Measurements from ENCODE around the gene LMO7. TPM values are rescaled to one million over a fixed set of nuclear protein-coding genes. Genes with fewer than 3 reads are reported as not detected.
"Not testable (repeated sequence)": the region's sequence is repeated elsewhere in the genome, so short reads cannot be mapped to it uniquely, and the experiment has no call there.

Gene LMO7
- total RNA-seq, 1 donor from 2014 or later: 6.8 TPM

DNA sequence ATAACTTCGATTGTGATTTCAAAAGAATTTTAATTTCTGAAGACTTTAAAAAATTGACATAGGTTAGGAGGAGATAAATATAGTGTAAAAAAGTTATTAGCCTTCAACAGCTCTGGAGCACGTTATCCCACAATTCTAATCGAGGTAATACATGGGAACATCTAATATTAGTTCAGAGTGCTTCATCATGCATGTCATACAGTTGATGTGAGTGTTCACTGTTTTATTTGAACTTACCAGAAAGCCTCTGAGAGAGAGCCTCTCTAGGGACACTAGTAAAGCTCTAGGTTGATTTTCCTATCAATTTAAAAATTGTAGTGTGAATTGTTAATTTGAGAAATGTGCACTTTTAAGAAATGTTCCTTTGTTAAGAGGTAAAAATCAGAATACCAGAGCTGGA lies 140.4 kb downstream of the LMO7 start:
- Mint-ChIP-seq H3K4me3 (no peak overlapping the region), H3K4me1 (no peaks in the 10 kb centered on the region), H3K27ac (no peak overlapping the region), H3K36me3 (no peaks in the 10 kb centered on the region), H3K9me3 (peaks cover 3% of the 10 kb centered on the region), H3K27me3 (ENCODE audit: insufficient read depth, low read depth) (no peaks in the 10 kb centered on the region)
- Histone ChIP-seq H3K27me3 (no peaks in the 10 kb centered on the region), H3K36me3 (no peaks in the 10 kb centered on the region), H3K27ac (no peak overlapping the region), H3K9me3 (ENCODE audit: low read depth) (no peaks in the 10 kb centered on the region), H3F3A (ENCODE audit: low read depth) (no peaks in the 10 kb centered on the region), H2AFZ (replicated peaks) (no peak overlapping the region), H4K20me1 (ENCODE audit: low read depth) (no peaks in the 10 kb centered on the region), H3K9ac (no peak overlapping the region), H3K79me2 (ENCODE audit: low read depth) (no peaks in the 10 kb centered on the region), H3K4me1 (no peaks in the 10 kb centered on the region), H3K4me2 (no peak overlapping the region), H3K4me3 (no peak overlapping the region)
- DNase-seq (ENCODE audit: low spot score): no peak
- TF ChIP-seq EZH2phosphoT487 (IDR thresholded peaks at IDR 0.05): no peak
- no peak for TF ChIP-seq EZH2 (IDR thresholded peaks at IDR 0.05)

DNA sequence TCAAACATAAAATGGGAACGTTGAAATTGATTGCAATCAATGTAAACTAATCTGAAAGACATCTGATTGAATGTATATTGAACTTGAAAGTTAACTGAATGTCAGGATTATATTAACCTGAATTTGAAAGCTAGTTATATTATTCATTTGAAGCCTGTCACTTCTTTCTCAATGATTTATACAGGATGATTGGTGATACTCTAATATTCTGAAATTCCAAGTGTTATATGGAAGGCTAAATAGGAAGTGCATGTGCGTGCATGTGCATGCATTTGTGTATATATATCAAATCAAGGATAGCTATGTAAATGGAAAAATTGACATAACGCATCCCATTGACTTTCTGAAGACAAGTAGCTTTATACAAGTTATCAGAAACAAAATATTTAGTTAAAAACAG lies 143.3 kb downstream of the LMO7 start:
- Histone ChIP-seq H3K4me1 (no peaks in the 10 kb centered on the region), H3K9me3 (ENCODE audit: low read depth) (no peaks in the 10 kb centered on the region), H3K36me3 (no peaks in the 10 kb centered on the region)

DNA sequence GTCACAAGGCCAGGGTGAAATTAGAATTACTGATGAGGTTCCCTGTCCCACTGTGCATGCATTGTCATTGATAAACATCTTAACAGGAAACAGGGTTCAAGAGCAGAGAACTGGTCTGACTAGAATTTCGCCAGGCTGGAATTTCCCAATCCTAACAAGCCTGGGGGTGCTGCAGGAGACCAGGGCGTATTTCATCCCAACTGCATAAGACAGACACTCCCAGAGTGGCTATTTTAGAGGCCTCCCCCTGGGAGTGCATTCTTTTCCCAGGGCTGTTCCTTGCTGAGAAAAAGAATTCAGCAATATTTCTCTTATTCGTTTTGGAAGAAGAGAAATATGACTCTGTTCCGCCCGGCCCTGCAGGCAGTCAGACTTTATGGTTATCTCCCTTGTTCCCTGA lies 144.0 kb downstream of the LMO7 start:
- H3K27me3 ChIP-seq; H3K4me3 Mint-ChIP-seq; H3F3A ChIP-seq (ENCODE audit: low read depth); H3K9me3 Mint-ChIP-seq; H2AFZ ChIP-seq (replicated peaks); H3K9ac ChIP-seq; H3K4me2 ChIP-seq; H4K20me1 ChIP-seq (ENCODE audit: low read depth); H3K27ac Mint-ChIP-seq; H3K4me1 Mint-ChIP-seq; H3K9me3 ChIP-seq (ENCODE audit: low read depth); H3K4me3 ChIP-seq; H3K36me3 Mint-ChIP-seq; H3K4me1 ChIP-seq; H3K27me3 Mint-ChIP-seq (ENCODE audit: insufficient read depth, low read depth); H3K27ac ChIP-seq; H3K79me2 ChIP-seq (ENCODE audit: low read depth); DNase-seq (ENCODE audit: low spot score); H3K36me3 ChIP-seq: not testable (repeated sequence)

More for the DNA sequence above, 143.3 kb downstream of the LMO7 start:
- Histone ChIP-seq H3F3A (ENCODE audit: low read depth) (no peaks in the 10 kb centered on the region), H3K9ac (no peak overlapping the region), H3K4me2 (no peak overlapping the region), H3K27ac (no peak overlapping the region), H4K20me1 (ENCODE audit: low read depth) (no peaks in the 10 kb centered on the region), H3K27me3 (no peaks in the 10 kb centered on the region), H2AFZ (replicated peaks) (no peak overlapping the region), H3K4me3 (no peak overlapping the region), H3K79me2 (ENCODE audit: low read depth) (no peaks in the 10 kb centered on the region)
- H3K36me3 Mint-ChIP-seq: no peaks in the 10 kb centered on the region
- H3K4me1 Mint-ChIP-seq: no peaks in the 10 kb centered on the region
- H3K9me3 Mint-ChIP-seq: peaks cover 7% of the 10 kb centered on the region
- H3K27me3 Mint-ChIP-seq (ENCODE audit: insufficient read depth, low read depth): no peaks in the 10 kb centered on the region
- TF ChIP-seq, protein P1, sequence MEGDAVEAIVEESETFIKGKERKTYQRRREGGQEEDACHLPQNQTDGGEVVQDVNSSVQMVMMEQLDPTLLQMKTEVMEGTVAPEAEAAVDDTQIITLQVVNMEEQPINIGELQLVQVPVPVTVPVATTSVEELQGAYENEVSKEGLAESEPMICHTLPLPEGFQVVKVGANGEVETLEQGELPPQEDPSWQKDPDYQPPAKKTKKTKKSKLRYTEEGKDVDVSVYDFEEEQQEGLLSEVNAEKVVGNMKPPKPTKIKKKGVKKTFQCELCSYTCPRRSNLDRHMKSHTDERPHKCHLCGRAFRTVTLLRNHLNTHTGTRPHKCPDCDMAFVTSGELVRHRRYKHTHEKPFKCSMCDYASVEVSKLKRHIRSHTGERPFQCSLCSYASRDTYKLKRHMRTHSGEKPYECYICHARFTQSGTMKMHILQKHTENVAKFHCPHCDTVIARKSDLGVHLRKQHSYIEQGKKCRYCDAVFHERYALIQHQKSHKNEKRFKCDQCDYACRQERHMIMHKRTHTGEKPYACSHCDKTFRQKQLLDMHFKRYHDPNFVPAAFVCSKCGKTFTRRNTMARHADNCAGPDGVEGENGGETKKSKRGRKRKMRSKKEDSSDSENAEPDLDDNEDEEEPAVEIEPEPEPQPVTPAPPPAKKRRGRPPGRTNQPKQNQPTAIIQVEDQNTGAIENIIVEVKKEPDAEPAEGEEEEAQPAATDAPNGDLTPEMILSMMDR (IDR thresholded peaks at IDR 0.05): no peak
- no peak for TF ChIP-seq EZH2phosphoT487 (IDR thresholded peaks at IDR 0.05)
- TF ChIP-seq EZH2 (IDR thresholded peaks at IDR 0.05): no peak
- H3K27ac Mint-ChIP-seq: no peak overlapping the region
- DNase-seq (ENCODE audit: low spot score): no peak
- no peak overlapping the region for H3K4me3 Mint-ChIP-seq

DNA sequence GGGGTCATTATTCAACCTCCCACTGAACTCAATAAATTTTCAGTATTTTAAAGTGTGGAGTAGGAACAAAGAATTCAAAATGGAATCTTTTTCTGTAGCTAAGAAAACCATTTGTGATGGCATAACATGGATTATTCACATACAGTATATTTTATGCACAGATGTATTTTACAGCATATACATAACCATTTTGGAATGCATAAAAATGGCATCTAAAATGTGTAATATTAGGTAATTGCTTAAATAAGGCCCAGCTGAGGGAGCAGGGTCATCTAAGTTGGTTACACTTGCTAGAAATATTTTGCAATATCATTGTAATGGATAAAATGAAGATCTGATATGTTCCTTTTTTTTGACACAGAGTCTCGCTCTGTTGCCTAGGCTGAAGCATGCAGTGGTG lies 146.9 kb downstream of the LMO7 start:
- H2AFZ ChIP-seq (replicated peaks): no peak overlapping the region
- no peaks in the 10 kb centered on the region for H3K36me3 Mint-ChIP-seq
- H3K4me3 ChIP-seq: no peak overlapping the region
- no peak overlapping the region for H3K4me3 Mint-ChIP-seq
- no peak overlapping the region for H3K4me2 ChIP-seq
- H3K9me3 ChIP-seq (ENCODE audit: low read depth): no peaks in the 10 kb centered on the region
- TF ChIP-seq EZH2phosphoT487 (IDR thresholded peaks at IDR 0.05) (no peak), EZH2 (IDR thresholded peaks at IDR 0.05) (no peak)
- TF ChIP-seq, protein P1 (IDR thresholded peaks at IDR 0.05): no peak
- no peaks in the 10 kb centered on the region for H3K4me1 Mint-ChIP-seq
- no peaks in the 10 kb centered on the region for H3K4me1 ChIP-seq
- H3K27me3 ChIP-seq: no peaks in the 10 kb centered on the region
- no peaks in the 10 kb centered on the region for H3K36me3 ChIP-seq
- H3K27ac Mint-ChIP-seq: no peak overlapping the region
- H3K27me3 Mint-ChIP-seq (ENCODE audit: insufficient read depth, low read depth): no peaks in the 10 kb centered on the region
- H3K27ac ChIP-seq: no peak overlapping the region
- H3K9me3 Mint-ChIP-seq: peaks cover 7% of the 10 kb centered on the region
- no peaks in the 10 kb centered on the region for H3F3A ChIP-seq (ENCODE audit: low read depth)
- DNase-seq (ENCODE audit: low spot score): no peak
- no peaks in the 10 kb centered on the region for H3K79me2 ChIP-seq (ENCODE audit: low read depth)
- H4K20me1 ChIP-seq (ENCODE audit: low read depth): no peaks in the 10 kb centered on the region
- H3K9ac ChIP-seq: no peak overlapping the region
